Keratinocyte (primary cell): ENCODE results near the gene TPD52L2. TPM values are rescaled to one million over a fixed set of nuclear protein-coding genes. Genes with fewer than 3 reads are reported as not detected.
A peak's percentile ranks its signal among the peaks of the same experiment; 100 is the strongest.

Experiments used
- DNase-seq: peaks from one replicate; pipeline ENCODE4 v3.0.0-alpha.2; 2011; ENCODE audit warnings: low read depth, missing footprints, low spot score
- FAIRE-seq: peaks from 2 replicates; lab custom pipeline; 2011; peaks lifted over from hg19 to GRCh38; lab: Jason Lieb, UNC
- H2AFZ ChIP-seq: 2 replicates; pipeline ENCODE4 v1.6.0; 2012; ENCODE audit warnings: low read length, control low read depth, inconsistent platforms; ENCODE audit not compliant: control insufficient read depth
- H3K27ac ChIP-seq: 2 replicates; pipeline ENCODE4 v1.5.1; 2011; ENCODE audit warnings: low read length; ENCODE audit not compliant: control insufficient read depth, insufficient read depth
- H3K27me3 ChIP-seq: 3 replicates; pipeline ENCODE4 v1.6.0; 2011; ENCODE audit warnings: low read length; ENCODE audit not compliant: control insufficient read depth, insufficient read depth; ENCODE audit errors: extremely low read depth
- H3K36me3 ChIP-seq, 2 experiments: 2 replicates in 1 of 2; 3 replicates in 1 of 2; pipeline ENCODE4 v1.5.1; 2011; ENCODE audit warnings: low read length in 2 of 2, mild to moderate bottlenecking in 1 of 2; ENCODE audit not compliant: control insufficient read depth in 2 of 2, insufficient read depth in 2 of 2; ENCODE audit errors: extremely low read depth in 1 of 2
- H3K4me1 ChIP-seq: 3 replicates; pipeline ENCODE4 v1.5.1; 2011; ENCODE audit warnings: low read length; ENCODE audit not compliant: control insufficient read depth, insufficient read depth; ENCODE audit errors: extremely low read depth
- H3K4me2 ChIP-seq: 3 replicates; pipeline ENCODE4 v1.6.0; 2011; ENCODE audit warnings: low read depth, low read length; ENCODE audit not compliant: control insufficient read depth, insufficient read depth; ENCODE audit errors: extremely low read depth
- H3K4me3 ChIP-seq, 3 experiments: fragments of 200-600 bp in 1 of 3; sonication (generic) in 1 of 3; 2 replicates in 2 of 3; 3 replicates in 1 of 3; pipeline ENCODE4 v1.5.1; 2011 to 2016; ENCODE audit warnings: low read length in 3 of 3, mild to moderate bottlenecking in 3 of 3, control low read depth in 2 of 3, inconsistent platforms in 1 of 3, low read depth in 1 of 3, mixed read lengths in 1 of 3, mixed run types in 1 of 3, moderate library complexity in 1 of 3; ENCODE audit not compliant: control insufficient read depth in 2 of 3, insufficient read depth in 2 of 3; ENCODE audit errors: extremely low read depth in 1 of 3
- H3K79me2 ChIP-seq: 2 replicates; pipeline ENCODE4 v1.6.0; 2012; ENCODE audit warnings: low read length; ENCODE audit not compliant: control insufficient read depth, insufficient read depth
- H3K9ac ChIP-seq: 3 replicates; pipeline ENCODE4 v1.6.0; 2011; ENCODE audit warnings: low read length; ENCODE audit not compliant: control insufficient read depth, insufficient read depth; ENCODE audit errors: extremely low read depth
- H3K9me1 ChIP-seq: 3 replicates; pipeline ENCODE4 v1.6.0; 2011; ENCODE audit warnings: low read length; ENCODE audit not compliant: control insufficient read depth, insufficient read depth; ENCODE audit errors: extremely low read depth
- H3K9me3 ChIP-seq: 2 replicates; pipeline ENCODE4 v1.5.1; 2012; ENCODE audit warnings: low read depth, low read length; ENCODE audit not compliant: control insufficient read depth
- H4K20me1 ChIP-seq: 3 replicates; pipeline ENCODE4 v1.6.0; 2011; ENCODE audit warnings: low read length; ENCODE audit not compliant: control insufficient read depth, insufficient read depth; ENCODE audit errors: extremely low read depth
- EZH2 ChIP-seq: IDR thresholded peaks from one replicate; pipeline ENCODE4 v1.6.1; 2012; ENCODE audit warnings: inconsistent platforms, mild to moderate bottlenecking, low read length, moderate library complexity
- dilution Hi-C: fragments of 300-500 bp; cut with MboI; formaldehyde crosslinking; loops from one replicate; pipeline ENCODE4 v1.7.0; 2020; ENCODE audit warnings: low sequenced_read_pairs; ENCODE audit not compliant: extremely low pct_ligation_motif_present
- polyA plus RNA-seq, 5 experiments: library from polyadenylated mRNA; depleted of rRNA in 3 of 5; stranded (reverse) in 3 of 5; stranded (forward) in 1 of 5; unstranded in 1 of 5; fragments of >200 nt; gene quantifications; 1 replicate in 1 of 5; 2 replicates in 3 of 5; 3 replicates in 1 of 5; pipeline versions ENCODE4 v1.2.1 to v1.2.3, GENCODE V29; 2011 to 2012; ENCODE audit warnings: missing spikeins in 2 of 5, low read depth in 1 of 5, low replicate concordance in 1 of 5
- TF ChIP-seq, protein P1 (sequence below), 3 experiments: IDR thresholded peaks in 1 of 3; conservative IDR thresholded peaks in 1 of 3; optimal IDR thresholded peaks in 1 of 3; 2 replicates in 2 of 3; 3 replicates in 1 of 3; pipeline versions ENCODE3 to v1.5.1; 2011; ENCODE audit warnings: low read length in 3 of 3, mild to moderate bottlenecking in 3 of 3, moderate library complexity in 2 of 3, control low read depth in 1 of 3, inconsistent platforms in 1 of 3; ENCODE audit not compliant: insufficient read depth in 2 of 3; ENCODE audit errors: extremely low read depth in 1 of 3

TPD52L2 gene
- polyA plus RNA-seq, 1 donor (not counting 4 experiments of a cell fraction or from before 2014, with no cell fraction given): 177 TPM

DNA sequence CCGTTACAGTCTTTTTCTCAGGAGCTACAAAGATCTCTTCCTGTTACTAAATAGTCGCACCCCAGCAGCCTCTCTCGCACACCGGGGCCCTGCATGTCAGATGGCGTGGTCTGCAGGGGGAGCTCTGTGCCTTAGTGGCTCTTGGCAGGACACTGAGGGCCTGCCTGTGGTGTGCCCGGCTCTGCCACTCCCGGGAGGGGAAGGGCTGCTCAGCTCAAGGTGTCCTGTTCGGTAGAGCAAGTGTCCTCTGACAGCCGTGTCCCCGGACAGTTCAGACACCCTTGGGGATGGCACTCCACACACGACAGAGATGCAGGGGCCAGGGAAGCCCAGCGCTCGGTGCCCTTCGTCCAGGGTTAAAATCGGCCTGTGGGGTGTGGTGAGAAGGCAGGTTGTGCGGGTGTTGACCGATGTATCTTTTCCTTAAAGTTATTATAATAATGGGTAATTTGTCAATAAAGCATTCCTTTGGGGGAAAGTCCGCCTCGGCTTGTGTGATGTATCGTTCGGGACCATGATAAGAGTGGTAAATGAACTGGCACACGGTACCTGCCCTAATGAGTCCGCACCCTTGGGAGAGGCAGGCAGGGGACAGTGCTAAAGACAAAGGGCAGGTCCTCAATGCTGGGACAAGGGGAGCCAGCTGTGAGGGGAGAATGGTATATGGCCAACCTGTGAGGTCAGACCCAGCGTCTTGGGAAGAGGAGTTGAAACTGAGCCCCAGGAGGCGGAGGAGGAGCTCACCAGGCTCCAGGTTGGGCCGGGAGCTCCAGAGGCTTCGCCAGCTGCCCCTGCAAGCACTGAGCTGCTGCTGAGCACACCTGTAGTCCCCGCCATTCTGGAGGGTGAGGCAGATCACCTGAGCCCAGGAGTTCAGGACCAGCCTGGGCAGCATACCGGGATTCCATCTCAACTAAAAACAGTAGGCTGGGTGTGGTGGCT, 26.3 kb downstream of the TPD52L2 start:
- dilution Hi-C loops: no loop called here
- FAIRE-seq: no peak
- peaks cover 22% of the 10 kb centered on the region for H3K79me2 ChIP-seq
- H3K9me1 ChIP-seq: peaks cover 3% of the 10 kb centered on the region
- H3K4me2 ChIP-seq: no peak overlapping the region
- no peak overlapping the region for H3K9ac ChIP-seq
- TF ChIP-seq, protein P1, sequence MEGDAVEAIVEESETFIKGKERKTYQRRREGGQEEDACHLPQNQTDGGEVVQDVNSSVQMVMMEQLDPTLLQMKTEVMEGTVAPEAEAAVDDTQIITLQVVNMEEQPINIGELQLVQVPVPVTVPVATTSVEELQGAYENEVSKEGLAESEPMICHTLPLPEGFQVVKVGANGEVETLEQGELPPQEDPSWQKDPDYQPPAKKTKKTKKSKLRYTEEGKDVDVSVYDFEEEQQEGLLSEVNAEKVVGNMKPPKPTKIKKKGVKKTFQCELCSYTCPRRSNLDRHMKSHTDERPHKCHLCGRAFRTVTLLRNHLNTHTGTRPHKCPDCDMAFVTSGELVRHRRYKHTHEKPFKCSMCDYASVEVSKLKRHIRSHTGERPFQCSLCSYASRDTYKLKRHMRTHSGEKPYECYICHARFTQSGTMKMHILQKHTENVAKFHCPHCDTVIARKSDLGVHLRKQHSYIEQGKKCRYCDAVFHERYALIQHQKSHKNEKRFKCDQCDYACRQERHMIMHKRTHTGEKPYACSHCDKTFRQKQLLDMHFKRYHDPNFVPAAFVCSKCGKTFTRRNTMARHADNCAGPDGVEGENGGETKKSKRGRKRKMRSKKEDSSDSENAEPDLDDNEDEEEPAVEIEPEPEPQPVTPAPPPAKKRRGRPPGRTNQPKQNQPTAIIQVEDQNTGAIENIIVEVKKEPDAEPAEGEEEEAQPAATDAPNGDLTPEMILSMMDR (optimal IDR thresholded peaks at IDR 0.05 in 1 of 3, IDR thresholded peaks at IDR 0.05 in 1 of 3, conservative IDR thresholded peaks at IDR 0.05 in 1 of 3; ENCODE audit: extremely low read depth in 1 of 3, insufficient read depth in 2 of 3, low read length in 3 of 3): peak in 1 of 3 experiments; percentile 14
- TF ChIP-seq EZH2: no peak
- no peaks in the 10 kb centered on the region for H3K27me3 ChIP-seq
- peaks cover 28% of the 10 kb centered on the region for H3K4me1 ChIP-seq
- no peaks in the 10 kb centered on the region for H3K9me3 ChIP-seq
- H3K4me3 ChIP-seq: no peak overlapping the region
- no peak overlapping the region for H2AFZ ChIP-seq
- no peak for DNase-seq
- H4K20me1 ChIP-seq: peaks cover 10% of the 10 kb centered on the region
- H3K36me3 ChIP-seq: peaks cover 32 to 43% of the 10 kb centered on the region in 2 experiments
- no peak overlapping the region for H3K27ac ChIP-seq

DNA sequence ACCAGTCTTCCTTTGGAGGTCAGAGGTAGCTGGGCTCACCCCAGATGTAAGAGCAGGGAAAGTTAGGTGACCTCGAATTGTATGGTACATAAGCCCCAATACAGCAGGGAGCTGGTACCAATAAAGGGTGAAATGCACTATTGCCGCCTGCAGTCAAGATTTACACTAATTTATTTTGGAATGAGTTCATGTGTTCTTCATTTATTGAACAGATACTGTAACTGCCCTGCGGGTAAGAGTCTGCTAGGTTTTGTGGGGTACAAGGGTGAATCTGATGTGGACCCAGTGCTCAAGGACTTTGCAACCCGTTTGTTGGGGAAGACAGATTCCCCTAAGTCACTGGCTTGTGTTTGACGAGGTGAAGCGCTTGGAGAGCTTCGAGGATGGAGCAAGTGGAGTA, 27.3 kb downstream of the TPD52L2 start:
- TF ChIP-seq, protein P1 (optimal IDR thresholded peaks at IDR 0.05 in 1 of 3, IDR thresholded peaks at IDR 0.05 in 1 of 3, conservative IDR thresholded peaks at IDR 0.05 in 1 of 3; ENCODE audit: extremely low read depth in 1 of 3, insufficient read depth in 2 of 3, low read length in 3 of 3): no peak
- no peak for TF ChIP-seq EZH2
- peaks cover 3% of the 10 kb centered on the region for H3K9me1 ChIP-seq
- dilution Hi-C loops: no loop called here
- no peak overlapping the region for H3K27ac ChIP-seq
- H3K4me1 ChIP-seq: peaks cover 35% of the 10 kb centered on the region
- H3K27me3 ChIP-seq: no peaks in the 10 kb centered on the region
- H4K20me1 ChIP-seq: peaks cover 13% of the 10 kb centered on the region
- H3K9ac ChIP-seq: no peak overlapping the region
- peaks cover 29 to 39% of the 10 kb centered on the region in 2 experiments for H3K36me3 ChIP-seq
- no peak overlapping the region for H3K4me3 ChIP-seq
- H3K79me2 ChIP-seq: peaks cover 24% of the 10 kb centered on the region
- FAIRE-seq (no peak), DNase-seq (no peak)
- H2AFZ ChIP-seq: no peak overlapping the region
- H3K9me3 ChIP-seq: no peaks in the 10 kb centered on the region
- no peak overlapping the region for H3K4me2 ChIP-seq
